Left lung (tissue), 10 donors: ENCODE data around the gene NKAPL. TPM values are rescaled to one million over a fixed set of nuclear protein-coding genes. Genes with fewer than 3 reads are reported as not detected.

ENCODE experiments used
- ATAC-seq: fragments of 200-7000 bp; cut with Tn5 transposase; one replicate; pipeline ENCODE4 v1.9.1; 2020; ENCODE audit warnings: moderate library complexity
- DNase-seq, 4 donors: peaks; one replicate each; pipeline ENCODE4 v3.0.0-alpha.2; 2013 to 2020
- H3K27ac ChIP-seq, 2 donors: fragments of 200-600 bp; sonication (generic) in 1 of 2; one replicate each; pipeline versions ENCODE4 v1.5.0 to v1.8.0; 2020 to 2021
- H3K27me3 ChIP-seq, 2 donors: fragments of 200-600 bp; sonication (generic) in 1 of 2; one replicate each; pipeline versions ENCODE4 v1.5.0 to v1.8.0; 2020 to 2021
- H3K36me3 ChIP-seq, 2 donors: fragments of 200-600 bp; sonication (generic) in 1 of 2; one replicate each; pipeline versions ENCODE4 v1.5.0 to v1.8.0; 2020 to 2021
- H3K4me1 ChIP-seq, 2 donors: fragments of 200-600 bp; one replicate each; pipeline ENCODE4 v1.8.0; 2021
- H3K4me3 ChIP-seq, 2 donors: fragments of 200-600 bp; sonication (generic) in 1 of 2; one replicate each; pipeline versions ENCODE4 v1.5.0 to v1.8.0; 2020 to 2021; ENCODE audit warnings: mild to moderate bottlenecking in 1 of 2
- H3K9me3 ChIP-seq, 2 donors: fragments of 200-600 bp; sonication (generic) in 1 of 2; one replicate each; pipeline versions ENCODE4 v1.5.0 to v1.8.0; 2020 to 2021
- CTCF ChIP-seq, 2 donors: fragments of 200-600 bp; sonication (generic) in 1 of 2; IDR thresholded peaks; one replicate each; pipeline versions ENCODE4 v1.5.0 to v1.8.0; 2021; ENCODE audit warnings: antibody characterized with exemption in 2 of 2
- intact Hi-C, 2 donors: fragments of 100-400 bp; cut with DNase I; formaldehyde crosslinking; loops; one replicate each; pipeline versions ENCODE4 v1.11.2 to v1.14.2; 2022
- polyA plus RNA-seq, 6 donors: library from polyadenylated mRNA; unstranded; fragments of 120-200 nt; gene quantifications; one replicate each; pipeline ENCODE4 v1.2.1, GENCODE V29; 2013; ENCODE audit not compliant: insufficient read length in 6 of 6
- total RNA-seq, 2 donors: library from RNA; stranded (reverse); fragmentation: NEBNext Ultra II Directional; extraction: Animal tissue kit (Norgen Biotek cat#: 25700); gene quantifications; one replicate each; pipeline ENCODE4 v1.2.1, GENCODE V29; 2021
- donor health status: DM: no; HTN: yes; CAD: no.
- donor health status: DM: no; HTN: no; CAD: no.

The NKAPL gene
- total and polyA plus RNA-seq, 8 donors, result 0.87 to 1.5 (median 1.1) TPM

GRCh38 chr6:28277746-28278145 lies 18.6 kb downstream of the NKAPL start:
- intact Hi-C loops, result no loop called here
- Histone ChIP-seq H3K36me3 (peaks cover 0 to 44% of the 10 kb centered on the region in 2 donors), H3K27me3 (peaks cover 0 to 7% of the 10 kb centered on the region in 2 donors), H3K4me1 (peaks cover 0 to 16% of the 10 kb centered on the region in 2 donors), H3K27ac (no peak overlapping the region), H3K9me3 (peaks cover 0 to under 1% of the 10 kb centered on the region in 2 donors), H3K4me3 (no peak overlapping the region)
- no peak for TF ChIP-seq CTCF (IDR thresholded peaks at IDR 0.05)
- DNase-seq (no peak), ATAC-seq (no peak)

GRCh38 chr6:28280595-28281287 lies 21.6 kb downstream of the NKAPL start:
- TF ChIP-seq CTCF (IDR thresholded peaks at IDR 0.05), result no peak
- Histone ChIP-seq H3K27ac (no peak overlapping the region), H3K36me3 (peaks cover 0 to 28% of the 10 kb centered on the region in 2 donors), H3K4me3 (peak overlapping the region; percentile 47 to 56), H3K4me1 (peaks cover 0 to 16% of the 10 kb centered on the region in 2 donors), H3K9me3 (peaks cover 0 to 4% of the 10 kb centered on the region in 2 donors), H3K27me3 (peaks cover 0 to 7% of the 10 kb centered on the region in 2 donors)
- intact Hi-C loops, result no loop called here
- ATAC-seq (no peak), DNase-seq (no peak)

GRCh38 chr6:28281288-28282064 lies 22.4 kb downstream of the NKAPL start, which contains the start of gene PGBD1:
TSS of gene PGBD1 (plus strand) at chr6:28281572. CDS start at chr6:28283814, 2,242 bp downstream.
- peak; percentile 98 for ATAC-seq
- H3K27me3 ChIP-seq, result peaks cover 0 to 7% of the 10 kb centered on the region in 2 donors
- peaks cover 0 to 4% of the 10 kb centered on the region in 2 donors for H3K9me3 ChIP-seq
- H3K4me3 ChIP-seq, result peak within 1 kb of the TSS; percentile 47 to 56
- intact Hi-C loops, result no loop called here
- peak within 1 kb of the TSS in 1 of 2 donors; percentile 40 for H3K27ac ChIP-seq
- TF ChIP-seq CTCF (IDR thresholded peaks at IDR 0.05), result no peak
- peaks cover 0 to 28% of the 10 kb centered on the region in 2 donors for H3K36me3 ChIP-seq
- peak; percentile 52 to 94 (median 72) for DNase-seq
- H3K4me1 ChIP-seq, result peaks cover 0 to 16% of the 10 kb centered on the region in 2 donors

- DNase-seq, result no peak
- peaks cover 0 to 34% of the 10 kb centered on the region in 2 donors for H3K36me3 ChIP-seq
- peak overlapping the region in 1 of 2 donors; percentile 56 for H3K4me3 ChIP-seq
- H3K27ac ChIP-seq, result no peak overlapping the region
- ATAC-seq, result no peak
- H3K4me1 ChIP-seq, result peaks cover 0 to 16% of the 10 kb centered on the region in 2 donors
- peaks cover 0 to 4% of the 10 kb centered on the region in 2 donors for H3K9me3 ChIP-seq
- no peak for TF ChIP-seq CTCF (IDR thresholded peaks at IDR 0.05)
- peaks cover 0 to 7% of the 10 kb centered on the region in 2 donors for H3K27me3 ChIP-seq
- intact Hi-C loops, result no loop called here
Measured at GRCh38 chr6:28282926-28283325, 23.8 kb downstream of the NKAPL start.

GRCh38 chr6:28291573-28291972 lies 32.5 kb downstream of the NKAPL start:
- Histone ChIP-seq H3K36me3 (peaks cover 0 to 24% of the 10 kb centered on the region in 2 donors), H3K4me1 (no peaks in the 10 kb centered on the region), H3K27ac (no peak overlapping the region), H3K9me3 (no peaks in the 10 kb centered on the region), H3K4me3 (no peak overlapping the region), H3K27me3 (no peaks in the 10 kb centered on the region)
- TF ChIP-seq CTCF (IDR thresholded peaks at IDR 0.05), result no peak
- no peak for ATAC-seq
- intact Hi-C loops, result no loop called here
- no peak for DNase-seq
